Activated CD4-positive, alpha-beta T cell treated with anti-CD3 and anti-CD28 coated beads, Interleukin-10, Interleukin-2, amounts not matched to agents 100 ng/mL and 50 ng/mL, durations not matched to agents 16 hours and 8 hours (primary cell): Measurements from ENCODE around the gene FANCF.

Source experiments
- DNase-seq: peaks from one replicate; pipeline ENCODE4 v3.0.0-alpha.2; 2020

The FANCF gene

GRCh38 chr11:22624742-22625447 is 728 bp downstream of the FANCF start:
- DNase-seq, result peak; percentile 73

- DNase-seq, result no peak
Measured at GRCh38 chr11:22617868-22618267, 7.8 kb downstream of the FANCF start.

- DNase-seq, result no peak
Measured at GRCh38 chr11:22603933-22604332, 21.7 kb downstream of the FANCF start.

GRCh38 chr11:22602504-22602903 is 23.1 kb downstream of the FANCF start:
- no peak for DNase-seq

GRCh38 chr11:22599458-22599857 is 26.2 kb downstream of the FANCF start:
- DNase-seq, result no peak

- no peak for DNase-seq
Measured at GRCh38 chr11:22597062-22597461, 28.6 kb downstream of the FANCF start.

- DNase-seq, result no peak
Measured at GRCh38 chr11:22584976-22585375, 40.6 kb downstream of the FANCF start.

- no peak for DNase-seq
Measured at GRCh38 chr11:22583963-22584492, 41.6 kb downstream of the FANCF start.

- no peak for DNase-seq
Measured at GRCh38 chr11:22582151-22582410, 43.5 kb downstream of the FANCF start.

GRCh38 chr11:22581354-22582150 is 44.1 kb downstream of the FANCF start:
- DNase-seq, result no peak

GRCh38 chr11:22577854-22578253 is 47.8 kb downstream of the FANCF start:
- DNase-seq, result no peak
